HEK293 (cell line): ENCODE results near the gene CNTFR.
A peak's percentile ranks its signal among the peaks of the same experiment; 100 is the strongest.

Source experiments
- CTCF ChIA-PET: fragments of 350-600 bp; formaldehyde crosslinking; extraction: SDS; loops from one replicate; lab custom pipeline; 2021; ENCODE audit warnings: antibody characterized with exemption; lab: Yijun Ruan, JAX
- POLR2A ChIA-PET: fragments of 300-600 bp; formaldehyde crosslinking; extraction: SDS; loops from one replicate; lab custom pipeline; 2020; ENCODE audit warnings: antibody characterized with exemption, inconsistent platforms; lab: Yijun Ruan, JAX
- H3K27ac ChIP-seq: fragments of 200-500 bp; sonication (Bioruptor generic); 2 replicates; pipeline ENCODE4 v1.5.1; 2014; ENCODE audit warnings: low read depth, low read length, control low read depth, inconsistent platforms; ENCODE audit errors: extremely low read depth
- H3K36me3 ChIP-seq, 2 experiments: fragments of 200-500 bp in 1 of 2; sonication (Bioruptor generic) in 1 of 2; 1 replicate in 1 of 2; 2 replicates in 1 of 2; pipeline ENCODE4 v1.5.1; 2014 to 2017; ENCODE audit warnings: inconsistent platforms in 2 of 2, low read length in 2 of 2; ENCODE audit not compliant: control insufficient read depth in 2 of 2, insufficient read depth in 1 of 2
- H3K4me1 ChIP-seq: fragments of 200-500 bp; sonication (Bioruptor generic); 2 replicates; pipeline ENCODE4 v1.5.1; 2014; ENCODE audit warnings: mild to moderate bottlenecking, low read length, inconsistent platforms; ENCODE audit not compliant: control insufficient read depth, insufficient read depth
- H3K4me3 ChIP-seq: 2 replicates; pipeline ENCODE4 v1.5.1; 2011; ENCODE audit warnings: low read depth, mild to moderate bottlenecking, control low read depth, low read length, moderate library complexity
- H3K9me3 ChIP-seq: fragments of 200-500 bp; sonication (Bioruptor generic); 2 replicates; pipeline ENCODE4 v1.5.1; 2014; ENCODE audit warnings: low read depth, low read length, inconsistent platforms; ENCODE audit not compliant: control insufficient read depth, insufficient read depth
- EGR2 ChIP-seq: fragments of 450-650 bp; formaldehyde crosslinking; IDR thresholded peaks from 2 replicates; pipeline ENCODE4 v1.5.1; 2016; ENCODE audit warnings: low read depth, missing biosample characterization, missing genetic modification characterization
- GLIS2 ChIP-seq: fragments of 450-650 bp; formaldehyde crosslinking; IDR thresholded peaks from 2 replicates; pipeline ENCODE4 v1.5.1; 2016; ENCODE audit warnings: missing biosample characterization, missing genetic modification characterization
- HOXC10 ChIP-seq: sonication (generic); formaldehyde crosslinking; IDR thresholded peaks from 2 replicates; pipeline ENCODE4 v1.8.1; 2023; ENCODE audit warnings: mild to moderate bottlenecking, missing genetic modification reagents
- PATZ1 ChIP-seq: fragments of 450-650 bp; formaldehyde crosslinking; IDR thresholded peaks from 2 replicates; pipeline ENCODE4 v1.5.1; 2016; ENCODE audit warnings: missing biosample characterization, missing genetic modification characterization
- TSHZ1 ChIP-seq: fragments of 450-650 bp; formaldehyde crosslinking; IDR thresholded peaks from 2 replicates; pipeline ENCODE4 v1.5.1; 2016; ENCODE audit warnings: missing biosample characterization, missing genetic modification characterization, borderline replicate concordance
- YY1 ChIP-seq: fragments of 450-650 bp; formaldehyde crosslinking; IDR thresholded peaks from 2 replicates; pipeline ENCODE4 v1.5.1; 2018; ENCODE audit warnings: missing biosample characterization, missing genetic modification characterization
- ZBTB20 ChIP-seq: fragments of 450-650 bp; formaldehyde crosslinking; IDR thresholded peaks from 2 replicates; pipeline ENCODE4 v1.5.1; 2016; ENCODE audit warnings: missing biosample characterization, missing genetic modification characterization
- ZIC2 ChIP-seq: fragments of 450-650 bp; formaldehyde crosslinking; IDR thresholded peaks from 2 replicates; pipeline ENCODE4 v1.5.1; 2016; ENCODE audit warnings: missing biosample characterization, missing genetic modification characterization
- ZNF394 ChIP-seq: fragments of 450-650 bp; formaldehyde crosslinking; IDR thresholded peaks from 2 replicates; pipeline ENCODE4 v1.5.1; 2016; ENCODE audit warnings: missing biosample characterization, missing genetic modification characterization, mild to moderate bottlenecking, moderate library complexity, borderline replicate concordance
- ZNF48 ChIP-seq: fragments of 450-650 bp; formaldehyde crosslinking; IDR thresholded peaks from 2 replicates; pipeline ENCODE4 v1.5.1; 2016; ENCODE audit warnings: missing biosample characterization, missing genetic modification characterization
- ZNF580 ChIP-seq: fragments of 450-650 bp; formaldehyde crosslinking; IDR thresholded peaks from 2 replicates; pipeline ENCODE4 v1.5.1; 2016; ENCODE audit warnings: missing biosample characterization, missing genetic modification characterization
- ZNF768 ChIP-seq: fragments of 450-650 bp; formaldehyde crosslinking; IDR thresholded peaks from 2 replicates; pipeline ENCODE4 v1.5.1; 2018; ENCODE audit warnings: missing biosample characterization, mild to moderate bottlenecking, missing genetic modification characterization

Gene CNTFR

GRCh38 chr9:34590381-34591247, 1.1 kb upstream of the CNTFR start:
- Histone ChIP-seq H3K9me3 (no peaks in the 10 kb centered on the region), H3K4me3 (no peak overlapping the region), H3K36me3 (no peaks in the 10 kb centered on the region), H3K27ac (no peak overlapping the region), H3K4me1 (no peaks in the 10 kb centered on the region)
- POLR2A ChIA-PET, result interaction anchor here (2.2 kb wide), 1 partner anchor 43 kb away, joined by 7 read pairs; no protein-coding TSS in a partner anchor
- CTCF ChIA-PET, result interaction anchor here (0.7 to 6.0 kb wide), 29 partner anchors 9 to 798 kb away, joined by 3 to 105 read pairs (median 12); no protein-coding TSS in a partner anchor
- TF ChIP-seq ZBTB20 (tag by site-specific recombination) (no peak), ZNF580 (tag by site-specific recombination) (no peak), PATZ1 (tag by site-specific recombination) (0 out of 2 replicates have a peak, but pooled peaks have one; percentile 2), TSHZ1 (tag by site-specific recombination) (no peak), HOXC10 (no peak), ZNF768 (tag by site-specific recombination) (0 out of 2 replicates have a peak, but pooled peaks have one; percentile 66)

GRCh38 chr9:34588671-34589635, 571 bp downstream of the CNTFR start:
- Histone ChIP-seq H3K9me3 (no peaks in the 10 kb centered on the region), H3K27ac (no peak overlapping the region; the same call in 1 of the 2 replicates), H3K4me1 (no peaks in the 10 kb centered on the region), H3K36me3 (no peaks in the 10 kb centered on the region), H3K4me3 (peak overlapping the region; percentile 44)
- ChIA-PET POLR2A (interaction anchor here (0.6 kb wide), 1 partner anchor 11 kb away, joined by 3 read pairs; no protein-coding TSS in a partner anchor), CTCF (interaction anchor here (0.6 to 2.1 kb wide), 4 partner anchors 40 to 153 kb away, joined by 3 to 23 read pairs (median 4); no protein-coding TSS in a partner anchor)
- peak; percentile 40 for TF ChIP-seq GLIS2 (tag by site-specific recombination)
- TF ChIP-seq EGR2 (tag by site-specific recombination), result no peak
- TF ChIP-seq YY1 (tag by site-specific recombination), result no peak
- no peak for TF ChIP-seq ZNF394 (tag by site-specific recombination)
- no peak for TF ChIP-seq ZNF48
- peak; percentile 28; the same call in 1 of the 2 replicates for TF ChIP-seq ZIC2 (tag by site-specific recombination)
